A549 (cell line): ENCODE results near the gene NAGPA. TPM values are rescaled to one million over a fixed set of nuclear protein-coding genes. Genes with fewer than 3 reads are reported as not detected.

Source experiments
- ATAC-seq, 2 experiments: fragments of 200-7000 bp in 1 of 2; fragments of >200 bp in 1 of 2; cut with Nextera tagmentation in 1 of 2; cut with Tn5 transposase in 1 of 2; 3 replicates each; pipeline versions ENCODE4 v1.8.0 to v1.9.1; 2018 to 2020; ENCODE audit warnings: mild to moderate bottlenecking in 1 of 2, moderate library complexity in 1 of 2
- CTCF ChIA-PET: fragments of 300-600 bp; sonication (Branson Sonifier 250); formaldehyde crosslinking; extraction: SDS; loops from one replicate; lab custom pipeline; 2021; ENCODE audit warnings: antibody characterized with exemption, inconsistent platforms; lab: Yijun Ruan, JAX
- POLR2A ChIA-PET: fragments of 350-600 bp; formaldehyde crosslinking; extraction: SDS; loops from one replicate; lab custom pipeline; 2021; ENCODE audit warnings: antibody characterized with exemption, inconsistent platforms; lab: Yijun Ruan, JAX
- DNase-seq, 2 experiments: peaks; one replicate each; pipeline versions ENCODE4 v3.0.0 to v3.0.0-alpha.2; 2011 to 2016; ENCODE audit warnings: low read depth in 1 of 2, low spot score in 1 of 2
- FAIRE-seq: peaks from 2 replicates; lab custom pipeline; 2011; peaks lifted over from hg19 to GRCh38; lab: Jason Lieb, UNC
- H3K27ac ChIP-seq, 2 experiments: fragments of >200 bp; sonication (Bioruptor Twin); formaldehyde crosslinking; 3 replicates each; pipeline ENCODE4 v1.5.1; 2016 to 2017
- H3K4me1 ChIP-seq: fragments of >200 bp; sonication (Bioruptor Twin); formaldehyde crosslinking; 3 replicates; pipeline ENCODE4 v1.6.1; 2016
- H3K4me2 ChIP-seq: fragments of >200 bp; sonication (Bioruptor Twin); formaldehyde crosslinking; 3 replicates; pipeline ENCODE4 v1.6.1; 2016
- H3K4me3 ChIP-seq: fragments of >200 bp; sonication (Bioruptor Twin); formaldehyde crosslinking; 3 replicates; pipeline ENCODE4 v1.5.1; 2016
- H3K9me3 ChIP-seq: fragments of >200 bp; sonication (Bioruptor Twin); formaldehyde crosslinking; 3 replicates; pipeline ENCODE4 v1.6.1; 2016
- CHD2 ChIP-seq: fragments of 150-350 bp; IDR thresholded peaks from 2 replicates; pipeline ENCODE4 v1.6.1; 2014; ENCODE audit warnings: low read length; ENCODE audit not compliant: partially characterized antibody
- EHF ChIP-seq: fragments of 250-450 bp; sonication (Bioruptor Pico); IDR thresholded peaks from 2 replicates; pipeline ENCODE4 v1.5.0; 2020; ENCODE audit warnings: mild to moderate bottlenecking
- EHMT2 ChIP-seq: fragments of 200-600 bp; sonication (generic); IDR thresholded peaks from 2 replicates; pipeline ENCODE4 v1.6.1; 2016; ENCODE audit warnings: antibody characterized with exemption, low read depth, mild to moderate bottlenecking, moderate library complexity
- ESRRA ChIP-seq: fragments of 150-350 bp; IDR thresholded peaks from 2 replicates; pipeline ENCODE4 v1.6.1; 2014; ENCODE audit warnings: mild to moderate bottlenecking, low read length, borderline replicate concordance
- FOXS1 ChIP-seq: fragments of 250-450 bp; sonication (Bioruptor Pico); IDR thresholded peaks from 2 replicates; pipeline ENCODE4 v1.5.0; 2020; ENCODE audit warnings: mild to moderate bottlenecking, moderate library complexity
- HOXA7 ChIP-seq: fragments of 250-450 bp; sonication (Bioruptor Pico); IDR thresholded peaks from 2 replicates; pipeline ENCODE4 v1.5.0; 2020; ENCODE audit warnings: mild to moderate bottlenecking, moderate library complexity
- HOXB13 ChIP-seq: fragments of 250-450 bp; sonication (Bioruptor Pico); IDR thresholded peaks from 2 replicates; pipeline ENCODE4 v1.5.0; 2020; ENCODE audit warnings: low read depth, mild to moderate bottlenecking, moderate library complexity
- HOXB5 ChIP-seq: fragments of 250-450 bp; sonication (Bioruptor Pico); IDR thresholded peaks from 2 replicates; pipeline ENCODE4 v1.5.0; 2020; ENCODE audit warnings: mild to moderate bottlenecking, moderate library complexity
- JUN ChIP-seq, 2 experiments: fragments of >200 bp; sonication (Bioruptor Twin); formaldehyde crosslinking; IDR thresholded peaks; 2 replicates in 1 of 2; 3 replicates in 1 of 2; pipeline ENCODE4 v1.6.1; 2016 to 2017
- JUNB ChIP-seq: fragments of >200 bp; sonication (Bioruptor Twin); formaldehyde crosslinking; IDR thresholded peaks from 2 replicates; pipeline ENCODE4 v1.6.1; 2016
- MAFK ChIP-seq: fragments of 450-650 bp; IDR thresholded peaks from 2 replicates; pipeline ENCODE4 v1.6.1; 2014; ENCODE audit not compliant: partially characterized antibody
- PHF8 ChIP-seq: fragments of 200-600 bp; sonication (generic); IDR thresholded peaks from 2 replicates; pipeline ENCODE4 v1.6.1; 2016; ENCODE audit warnings: low read depth, mild to moderate bottlenecking, antibody characterized with exemption, moderate library complexity, borderline replicate concordance
- POLR2A ChIP-seq: IDR thresholded peaks from 2 replicates; pipeline ENCODE4 v1.6.1; 2012; ENCODE audit warnings: mild to moderate bottlenecking, low read length
- RAD21 ChIP-seq, 2 experiments: fragments of >200 bp in 1 of 2; sonication (Bioruptor Twin) in 1 of 2; formaldehyde crosslinking in 1 of 2; IDR thresholded peaks in 1 of 2; conservative IDR thresholded peaks in 1 of 2; 2 replicates in 1 of 2; 3 replicates in 1 of 2; pipeline ENCODE4 v1.6.1; 2012 to 2018; ENCODE audit warnings: inconsistent platforms in 1 of 2
- RCOR1 ChIP-seq: fragments of 150-350 bp; IDR thresholded peaks from 2 replicates; pipeline ENCODE4 v1.6.1; 2014; ENCODE audit warnings: antibody characterized with exemption, low read length, low read depth
- RFX5 ChIP-seq: fragments of 450-650 bp; IDR thresholded peaks from 2 replicates; pipeline ENCODE4 v1.7.1; 2014; ENCODE audit warnings: antibody characterized with exemption, mild to moderate bottlenecking, moderate library complexity
- RNF2 ChIP-seq: fragments of 200-600 bp; sonication (generic); IDR thresholded peaks from 2 replicates; pipeline ENCODE4 v1.6.1; 2016; ENCODE audit warnings: low read depth, mild to moderate bottlenecking, antibody characterized with exemption, moderate library complexity, borderline replicate concordance
- SMC3 ChIP-seq: fragments of >200 bp; sonication (Bioruptor Twin); formaldehyde crosslinking; IDR thresholded peaks from 3 replicates; pipeline ENCODE4 v1.6.1; 2018; ENCODE audit warnings: inconsistent platforms
- ZNF302 ChIP-seq: fragments of 250-450 bp; sonication (Bioruptor Pico); IDR thresholded peaks from 2 replicates; pipeline ENCODE4 v1.9.0; 2021; ENCODE audit warnings: inconsistent platforms, mild to moderate bottlenecking, moderate library complexity
- WGBS: methylation state at CpG from one replicate; pipeline ENCODE4 v1.1.6; 2017; ENCODE audit errors: missing lambda C conversion rate; 5-methylcytosine and 5-hydroxymethylcytosine counted together
- polyA plus RNA-seq, 4 experiments: library from polyadenylated mRNA; depleted of rRNA in 3 of 4; stranded (reverse); fragments of >200 nt; fragmentation: RNase III in 1 of 4; extraction: RNeasy Plus Mini Kit Qiagen cat#74134 plus additional on column Dnase treatment in 1 of 4; gene quantifications; 2 replicates in 3 of 4; 3 replicates in 1 of 4; pipeline ENCODE4 v1.2.3, GENCODE V29; 2011 to 2017
- TF ChIP-seq, protein P1 (sequence below): fragments of 250-450 bp; sonication (Bioruptor Pico); IDR thresholded peaks from 2 replicates; pipeline ENCODE4 v1.5.0; 2021; ENCODE audit warnings: mild to moderate bottlenecking, moderate library complexity, borderline replicate concordance
- TF ChIP-seq, protein P2 (sequence below): fragments of 450-650 bp; IDR thresholded peaks from 2 replicates; pipeline ENCODE4 v1.6.1; 2014; ENCODE audit warnings: antibody characterized with exemption
- TF ChIP-seq, protein P3 (sequence below): IDR thresholded peaks from 2 replicates; pipeline ENCODE4 v1.6.1; 2012
- TF ChIP-seq, protein P4 (sequence below): fragments of >200 bp; sonication (Bioruptor Twin); formaldehyde crosslinking; IDR thresholded peaks from 3 replicates; pipeline ENCODE4 v1.5.1; 2016
- TF ChIP-seq, protein P5 (sequence below): fragments of 200-600 bp; sonication (generic); IDR thresholded peaks from 2 replicates; pipeline ENCODE4 v1.6.1; 2016; ENCODE audit warnings: antibody characterized with exemption, mild to moderate bottlenecking, moderate library complexity

Gene NAGPA
- polyA plus RNA-seq, 2 of the 4 experiments (the other 2 are of a cell fraction), result 6.5 to 17.3 TPM

DNA sequence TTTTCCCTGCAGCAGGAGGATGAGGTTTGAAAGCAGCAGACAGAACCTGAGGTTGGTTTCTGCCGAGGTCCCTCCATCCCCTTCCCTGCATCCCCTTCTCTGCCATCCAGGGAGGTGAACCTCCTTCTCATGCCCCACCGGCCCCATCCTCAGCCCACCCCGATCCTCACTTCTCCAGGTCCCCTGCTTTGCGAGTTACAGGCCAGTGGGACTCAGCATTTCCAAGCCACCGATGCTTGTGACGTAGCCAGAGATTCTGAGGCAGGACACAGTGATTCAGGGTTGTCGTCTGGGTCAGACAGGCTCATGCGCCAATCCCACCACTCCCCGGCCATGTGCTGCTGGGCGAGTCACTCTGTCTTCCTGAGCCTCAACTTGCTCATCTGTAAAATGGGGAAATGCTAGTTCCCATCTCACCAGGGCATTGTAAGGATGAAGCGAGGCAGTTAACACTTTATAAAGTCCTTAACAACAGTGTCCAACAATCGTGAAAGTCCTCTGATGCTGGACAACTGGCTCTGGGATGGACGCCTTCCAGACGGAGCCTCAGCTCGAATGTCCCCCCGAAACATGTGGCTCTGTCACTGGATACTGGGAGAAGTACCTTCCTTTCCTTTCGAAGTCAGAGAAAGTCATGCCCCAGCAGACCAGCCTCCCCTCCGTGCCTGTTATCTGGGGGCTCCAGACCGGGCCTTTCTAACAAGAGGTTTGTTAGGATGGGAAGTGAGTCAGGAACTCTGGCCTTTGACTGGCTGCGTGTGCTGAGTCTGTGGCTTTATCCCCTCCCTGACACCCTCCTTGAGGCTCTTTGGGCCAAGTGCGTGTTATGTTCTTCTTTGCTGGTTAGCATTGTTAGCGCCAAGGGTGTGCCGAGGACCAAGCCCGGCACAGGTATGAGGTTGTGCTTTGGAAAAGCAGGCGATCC lies 53.7 kb downstream of the NAGPA start:
- Histone ChIP-seq H3K27ac (no peak overlapping the region), H3K4me1 (no peaks in the 10 kb centered on the region), H3K4me3 (no peak overlapping the region), H3K9me3 (no peaks in the 10 kb centered on the region), H3K4me2 (no peak overlapping the region)
- no peak for TF ChIP-seq RAD21 (conservative IDR thresholded peaks at IDR 0.05 in 1 of 2, IDR thresholded peaks at IDR 0.05 in 1 of 2)
- no peak for TF ChIP-seq HOXB5
- no peak for TF ChIP-seq JUNB
- TF ChIP-seq, protein P1, sequence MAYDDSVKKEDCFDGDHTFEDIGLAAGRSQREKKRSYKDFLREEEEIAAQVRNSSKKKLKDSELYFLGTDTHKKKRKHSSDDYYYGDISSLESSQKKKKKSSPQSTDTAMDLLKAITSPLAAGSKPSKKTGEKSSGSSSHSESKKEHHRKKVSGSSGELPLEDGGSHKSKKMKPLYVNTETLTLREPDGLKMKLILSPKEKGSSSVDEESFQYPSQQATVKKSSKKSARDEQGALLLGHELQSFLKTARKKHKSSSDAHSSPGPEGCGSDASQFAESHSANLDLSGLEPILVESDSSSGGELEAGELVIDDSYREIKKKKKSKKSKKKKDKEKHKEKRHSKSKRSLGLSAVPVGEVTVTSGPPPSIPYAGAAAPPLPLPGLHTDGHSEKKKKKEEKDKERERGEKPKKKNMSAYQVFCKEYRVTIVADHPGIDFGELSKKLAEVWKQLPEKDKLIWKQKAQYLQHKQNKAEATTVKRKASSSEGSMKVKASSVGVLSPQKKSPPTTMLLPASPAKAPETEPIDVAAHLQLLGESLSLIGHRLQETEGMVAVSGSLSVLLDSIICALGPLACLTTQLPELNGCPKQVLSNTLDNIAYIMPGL (CRISPR knock-in tag), result no peak
- TF ChIP-seq, protein P2, sequence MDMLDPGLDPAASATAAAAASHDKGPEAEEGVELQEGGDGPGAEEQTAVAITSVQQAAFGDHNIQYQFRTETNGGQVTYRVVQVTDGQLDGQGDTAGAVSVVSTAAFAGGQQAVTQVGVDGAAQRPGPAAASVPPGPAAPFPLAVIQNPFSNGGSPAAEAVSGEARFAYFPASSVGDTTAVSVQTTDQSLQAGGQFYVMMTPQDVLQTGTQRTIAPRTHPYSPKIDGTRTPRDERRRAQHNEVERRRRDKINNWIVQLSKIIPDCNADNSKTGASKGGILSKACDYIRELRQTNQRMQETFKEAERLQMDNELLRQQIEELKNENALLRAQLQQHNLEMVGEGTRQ, result no peak
- no peak for TF ChIP-seq ZNF302 (CRISPR knock-in tag)
- TF ChIP-seq EHMT2, result no peak
- TF ChIP-seq JUN (IDR thresholded peaks at IDR 0.05), result no peak
- no peak for TF ChIP-seq CHD2
- no peak for TF ChIP-seq RFX5
- TF ChIP-seq POLR2A, result no peak
- no peak for TF ChIP-seq HOXB13 (CRISPR knock-in tag)
- TF ChIP-seq, protein P3, sequence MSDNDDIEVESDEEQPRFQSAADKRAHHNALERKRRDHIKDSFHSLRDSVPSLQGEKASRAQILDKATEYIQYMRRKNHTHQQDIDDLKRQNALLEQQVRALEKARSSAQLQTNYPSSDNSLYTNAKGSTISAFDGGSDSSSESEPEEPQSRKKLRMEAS, result no peak
- 57% methylated on average over 25 of the region's 25 CpGs for WGBS
- FAIRE-seq (no peak), ATAC-seq (no peak), DNase-seq (no peak)
- POLR2A ChIA-PET, result no interaction called here
- CTCF ChIA-PET, result interaction anchor here (0.9 to 1.6 kb wide), 2 partner anchors 12 to 106 kb away, joined by 3 read pairs; no protein-coding TSS in a partner anchor

DNA sequence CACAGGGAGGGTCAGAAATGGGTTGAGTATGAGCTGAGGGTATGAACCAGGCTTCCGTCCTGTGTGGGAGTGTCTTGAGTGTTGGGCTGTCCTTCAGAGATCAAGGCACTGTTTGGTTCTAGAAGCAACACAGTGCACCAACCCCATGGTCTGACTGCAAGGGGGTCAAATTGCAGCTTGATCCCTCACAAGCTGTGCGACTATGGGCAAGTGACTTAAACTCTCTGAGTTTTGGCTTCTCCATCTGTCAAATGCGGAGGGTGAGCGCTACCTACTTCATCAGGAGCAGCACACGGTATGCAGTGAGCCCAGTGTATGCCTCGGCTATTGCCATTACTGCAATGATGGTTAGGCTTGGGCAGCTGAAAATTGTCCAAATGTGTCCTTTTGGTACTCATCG lies 54.6 kb downstream of the NAGPA start:
- Histone ChIP-seq H3K4me1 (no peaks in the 10 kb centered on the region), H3K27ac (no peak overlapping the region), H3K9me3 (no peaks in the 10 kb centered on the region), H3K4me2 (no peak overlapping the region), H3K4me3 (no peak overlapping the region)
- no peak for DNase-seq
- ChIA-PET POLR2A (no interaction called here), CTCF (interaction anchor here (0.6 to 1.6 kb wide), 4 partner anchors 9 to 107 kb away, joined by 3 to 4 read pairs (median 3); no protein-coding TSS in a partner anchor)
- ATAC-seq, result no peak; a peak in 2 of 6 replicates
- TF ChIP-seq HOXA7 (CRISPR knock-in tag), result no peak
- 65% methylated on average over 7 of the region's 7 CpGs for WGBS
- no peak for FAIRE-seq

DNA sequence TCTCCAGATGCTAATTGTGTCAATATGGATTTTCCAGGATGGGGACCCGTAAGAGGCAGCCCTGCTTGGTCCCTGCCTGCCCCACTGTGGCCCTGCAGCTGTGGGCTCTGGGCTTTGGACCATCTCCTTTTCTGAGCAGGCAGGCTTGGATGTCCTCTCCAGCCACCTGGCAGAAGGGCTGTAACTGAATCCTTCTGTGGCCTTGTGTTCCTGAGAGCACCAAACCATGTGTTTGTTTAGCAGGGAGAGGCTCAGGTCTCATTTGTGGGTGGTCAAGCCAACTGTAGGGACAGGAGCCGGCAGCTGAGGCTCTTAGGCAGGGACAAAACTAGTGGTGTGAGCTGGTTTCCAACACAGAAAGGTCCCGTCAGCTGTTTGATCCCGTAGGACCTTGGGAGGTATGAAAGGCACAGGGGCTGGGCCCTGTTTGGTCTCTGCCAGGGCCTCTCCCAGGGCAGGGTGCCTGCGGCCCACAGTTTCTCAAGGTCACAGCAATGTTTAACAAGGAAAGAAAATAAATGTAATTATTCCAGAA lies 57.1 kb downstream of the NAGPA start:
- no peak for DNase-seq
- no peak overlapping the region for H3K27ac ChIP-seq
- H3K4me1 ChIP-seq, result no peaks in the 10 kb centered on the region
- CTCF ChIA-PET, result interaction anchor here (1.0 kb wide), 1 partner anchor 21 kb away, joined by 3 read pairs; no protein-coding TSS in a partner anchor
- no peak for FAIRE-seq
- ATAC-seq, result no peak
- WGBS, result 62% methylated on average over 5 of the region's 5 CpGs
- no peak overlapping the region for H3K4me2 ChIP-seq
- POLR2A ChIA-PET, result no interaction called here
- H3K4me3 ChIP-seq, result no peak overlapping the region
- no peaks in the 10 kb centered on the region for H3K9me3 ChIP-seq
- TF ChIP-seq SMC3, result no peak
- TF ChIP-seq EHF (CRISPR knock-in tag), result no peak
- no peak for TF ChIP-seq ESRRA
- no peak for TF ChIP-seq RNF2
- TF ChIP-seq, protein P4, sequence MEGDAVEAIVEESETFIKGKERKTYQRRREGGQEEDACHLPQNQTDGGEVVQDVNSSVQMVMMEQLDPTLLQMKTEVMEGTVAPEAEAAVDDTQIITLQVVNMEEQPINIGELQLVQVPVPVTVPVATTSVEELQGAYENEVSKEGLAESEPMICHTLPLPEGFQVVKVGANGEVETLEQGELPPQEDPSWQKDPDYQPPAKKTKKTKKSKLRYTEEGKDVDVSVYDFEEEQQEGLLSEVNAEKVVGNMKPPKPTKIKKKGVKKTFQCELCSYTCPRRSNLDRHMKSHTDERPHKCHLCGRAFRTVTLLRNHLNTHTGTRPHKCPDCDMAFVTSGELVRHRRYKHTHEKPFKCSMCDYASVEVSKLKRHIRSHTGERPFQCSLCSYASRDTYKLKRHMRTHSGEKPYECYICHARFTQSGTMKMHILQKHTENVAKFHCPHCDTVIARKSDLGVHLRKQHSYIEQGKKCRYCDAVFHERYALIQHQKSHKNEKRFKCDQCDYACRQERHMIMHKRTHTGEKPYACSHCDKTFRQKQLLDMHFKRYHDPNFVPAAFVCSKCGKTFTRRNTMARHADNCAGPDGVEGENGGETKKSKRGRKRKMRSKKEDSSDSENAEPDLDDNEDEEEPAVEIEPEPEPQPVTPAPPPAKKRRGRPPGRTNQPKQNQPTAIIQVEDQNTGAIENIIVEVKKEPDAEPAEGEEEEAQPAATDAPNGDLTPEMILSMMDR, result no peak
- TF ChIP-seq PHF8, result no peak
- TF ChIP-seq CHD2, result no peak
- no peak for TF ChIP-seq FOXS1 (CRISPR knock-in tag)
- TF ChIP-seq, protein P5, sequence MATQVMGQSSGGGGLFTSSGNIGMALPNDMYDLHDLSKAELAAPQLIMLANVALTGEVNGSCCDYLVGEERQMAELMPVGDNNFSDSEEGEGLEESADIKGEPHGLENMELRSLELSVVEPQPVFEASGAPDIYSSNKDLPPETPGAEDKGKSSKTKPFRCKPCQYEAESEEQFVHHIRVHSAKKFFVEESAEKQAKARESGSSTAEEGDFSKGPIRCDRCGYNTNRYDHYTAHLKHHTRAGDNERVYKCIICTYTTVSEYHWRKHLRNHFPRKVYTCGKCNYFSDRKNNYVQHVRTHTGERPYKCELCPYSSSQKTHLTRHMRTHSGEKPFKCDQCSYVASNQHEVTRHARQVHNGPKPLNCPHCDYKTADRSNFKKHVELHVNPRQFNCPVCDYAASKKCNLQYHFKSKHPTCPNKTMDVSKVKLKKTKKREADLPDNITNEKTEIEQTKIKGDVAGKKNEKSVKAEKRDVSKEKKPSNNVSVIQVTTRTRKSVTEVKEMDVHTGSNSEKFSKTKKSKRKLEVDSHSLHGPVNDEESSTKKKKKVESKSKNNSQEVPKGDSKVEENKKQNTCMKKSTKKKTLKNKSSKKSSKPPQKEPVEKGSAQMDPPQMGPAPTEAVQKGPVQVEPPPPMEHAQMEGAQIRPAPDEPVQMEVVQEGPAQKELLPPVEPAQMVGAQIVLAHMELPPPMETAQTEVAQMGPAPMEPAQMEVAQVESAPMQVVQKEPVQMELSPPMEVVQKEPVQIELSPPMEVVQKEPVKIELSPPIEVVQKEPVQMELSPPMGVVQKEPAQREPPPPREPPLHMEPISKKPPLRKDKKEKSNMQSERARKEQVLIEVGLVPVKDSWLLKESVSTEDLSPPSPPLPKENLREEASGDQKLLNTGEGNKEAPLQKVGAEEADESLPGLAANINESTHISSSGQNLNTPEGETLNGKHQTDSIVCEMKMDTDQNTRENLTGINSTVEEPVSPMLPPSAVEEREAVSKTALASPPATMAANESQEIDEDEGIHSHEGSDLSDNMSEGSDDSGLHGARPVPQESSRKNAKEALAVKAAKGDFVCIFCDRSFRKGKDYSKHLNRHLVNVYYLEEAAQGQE, result no peak
- TF ChIP-seq RCOR1, result no peak
- no peak for TF ChIP-seq MAFK
